Endodermal cell (in vitro differentiated cells): ENCODE measurements around the gene HSP90B1. TPM values are rescaled to one million over a fixed set of nuclear protein-coding genes. Genes with fewer than 3 reads are reported as not detected.

Experiments
- DNase-seq: peaks from one replicate; pipeline ENCODE4 v3.0.0-alpha.2; 2017
- H3K27ac ChIP-seq: 2 replicates; pipeline ENCODE4 v1.5.1; 2013; ENCODE audit warnings: mild to moderate bottlenecking, low read depth, low read length, moderate library complexity
- H3K27me3 ChIP-seq: 2 replicates; pipeline ENCODE4 v1.6.1; 2013; ENCODE audit warnings: mild to moderate bottlenecking, low read length, moderate library complexity; ENCODE audit not compliant: insufficient read depth, control insufficient read depth, poor library complexity, severe bottlenecking
- H3K36me3 ChIP-seq: 2 replicates; pipeline ENCODE4 v1.7.0; 2013; ENCODE audit warnings: mild to moderate bottlenecking, low read length, moderate library complexity; ENCODE audit not compliant: control insufficient read depth, insufficient read depth
- H3K4me1 ChIP-seq: one replicate; pipeline ENCODE4 v1.7.0; 2013; ENCODE audit warnings: low read length; ENCODE audit not compliant: control insufficient read depth, insufficient read depth
- H3K4me3 ChIP-seq: 2 replicates; pipeline ENCODE4 v1.5.1; 2013; ENCODE audit warnings: mild to moderate bottlenecking, low read length, moderate library complexity
- H3K9ac ChIP-seq: 2 replicates; pipeline ENCODE4 v1.6.1; 2013; ENCODE audit warnings: mild to moderate bottlenecking, low read length, moderate library complexity; ENCODE audit not compliant: poor library complexity, severe bottlenecking; ENCODE audit errors: extremely low read depth
- H3K9me3 ChIP-seq: 2 replicates; pipeline ENCODE4 v1.6.1; 2013; ENCODE audit warnings: mild to moderate bottlenecking, low read length, moderate library complexity; ENCODE audit not compliant: control insufficient read depth
- H3K27ac Mint-ChIP-seq: 2 replicates; pipeline ENCODE4 v1.8.0; 2020; ENCODE audit warnings: mixed read lengths
- H3K27me3 Mint-ChIP-seq: 2 replicates; pipeline ENCODE4 v1.8.0; 2021; ENCODE audit warnings: mild to moderate bottlenecking, mixed read lengths; ENCODE audit not compliant: insufficient read depth
- H3K36me3 Mint-ChIP-seq: 2 replicates; pipeline ENCODE4 v1.8.0; 2020; ENCODE audit warnings: low read depth, mixed read lengths
- H3K4me1 Mint-ChIP-seq: 2 replicates; pipeline ENCODE4 v1.8.0; 2020; ENCODE audit warnings: mixed read lengths
- H3K4me3 Mint-ChIP-seq: 2 replicates; pipeline ENCODE4 v1.8.0; 2020; ENCODE audit warnings: mild to moderate bottlenecking, moderate library complexity, mixed read lengths
- H3K9me3 Mint-ChIP-seq: 2 replicates; pipeline ENCODE4 v1.8.0; 2020; ENCODE audit warnings: mild to moderate bottlenecking, mixed read lengths
- CTCF ChIP-seq: fragments of 200-600 bp; sonication (generic); conservative IDR thresholded peaks from 2 replicates; pipeline ENCODE4 v1.5.0; 2021; ENCODE audit warnings: antibody characterized with exemption, mild to moderate bottlenecking
- WGBS, 2 experiments: methylation state at CpG; one replicate each; pipeline versions ENCODE4 v1.1.5 to v1.1.7; 2013; ENCODE audit warnings: missing lambda C conversion rate in 2 of 2, mixed read lengths in 1 of 2; ENCODE audit not compliant: insufficient coverage in 1 of 2, insufficient read length in 1 of 2; 5-methylcytosine and 5-hydroxymethylcytosine counted together
- total RNA-seq, 2 donors: library from RNA; stranded (reverse); fragmentation: NEBNext Ultra II Directional in 1 of 2; extraction: Animal tissue kit (Norgen Biotek cat#: 25700) in 1 of 2; gene quantifications; 2 replicates in 1 of 2; 3 replicates in 1 of 2; pipeline ENCODE4 v1.2.1, GENCODE V29; 2021

Gene HSP90B1
- total RNA-seq, 2 donors from 2014 or later: 1,047 to 1,509 TPM

GRCh38 chr12:103936679-103937078 is 6.5 kb downstream of the HSP90B1 start:
- peak overlapping the region; percentile 11 for H3K27ac Mint-ChIP-seq
- Histone ChIP-seq H3K4me3 (no peak overlapping the region), H3K9ac (no peak overlapping the region), H3K36me3 (peaks cover 98% of the 10 kb centered on the region), H3K27ac (no peak overlapping the region), H3K27me3 (no peaks in the 10 kb centered on the region), H3K4me1 (peaks cover 5% of the 10 kb centered on the region), H3K9me3 (no peaks in the 10 kb centered on the region)
- H3K36me3 Mint-ChIP-seq: peaks cover 90% of the 10 kb centered on the region
- WGBS, 2 experiments: 80 to 90% methylated on average over 1 to 3 of the region's 3 CpGs
- TF ChIP-seq CTCF: no peak
- H3K9me3 Mint-ChIP-seq: no peaks in the 10 kb centered on the region
- peaks cover 34% of the 10 kb centered on the region for H3K4me1 Mint-ChIP-seq
- no peak for DNase-seq
- no peak overlapping the region for H3K4me3 Mint-ChIP-seq
- H3K27me3 Mint-ChIP-seq: no peaks in the 10 kb centered on the region

- Mint-ChIP-seq H3K27ac (no peak overlapping the region), H3K4me1 (no peaks in the 10 kb centered on the region), H3K27me3 (no peaks in the 10 kb centered on the region), H3K9me3 (no peaks in the 10 kb centered on the region), H3K36me3 (peaks cover 95% of the 10 kb centered on the region), H3K4me3 (no peak overlapping the region)
- TF ChIP-seq CTCF: no peak
- no peak overlapping the region for H3K27ac ChIP-seq
- no peaks in the 10 kb centered on the region for H3K4me1 ChIP-seq
- no peak overlapping the region for H3K4me3 ChIP-seq
- H3K27me3 ChIP-seq: no peaks in the 10 kb centered on the region
- 38 to 79% methylated on average over 1 to 3 of the region's 3 CpGs for WGBS, 2 experiments
- DNase-seq: no peak
- H3K9me3 ChIP-seq: no peaks in the 10 kb centered on the region
- peaks cover 98% of the 10 kb centered on the region for H3K36me3 ChIP-seq
- H3K9ac ChIP-seq: no peak overlapping the region
These were observed 14.8 kb downstream of the HSP90B1 start for GRCh38 chr12:103944964-103945363.

- TF ChIP-seq CTCF: no peak
- Histone ChIP-seq H3K36me3 (peaks cover 98% of the 10 kb centered on the region), H3K27me3 (no peaks in the 10 kb centered on the region), H3K27ac (no peak overlapping the region), H3K9ac (no peak overlapping the region), H3K9me3 (no peaks in the 10 kb centered on the region), H3K4me1 (no peaks in the 10 kb centered on the region), H3K4me3 (no peak overlapping the region)
- 88 to 91% methylated on average over 3 to 7 of the region's 7 CpGs for WGBS, 2 experiments
- H3K9me3 Mint-ChIP-seq: no peaks in the 10 kb centered on the region
- no peaks in the 10 kb centered on the region for H3K27me3 Mint-ChIP-seq
- H3K4me1 Mint-ChIP-seq: no peaks in the 10 kb centered on the region
- H3K36me3 Mint-ChIP-seq: peaks cover 88% of the 10 kb centered on the region
- H3K4me3 Mint-ChIP-seq: no peak overlapping the region
- no peak overlapping the region for H3K27ac Mint-ChIP-seq
- DNase-seq: no peak
These were observed 17.8 kb downstream of the HSP90B1 start for GRCh38 chr12:103947871-103948555.
